ENCODE results near the gene SGTA.

Gene SGTA

GRCh38 chr19:2810141-2811091, 27.3 kb upstream of the SGTA start:
- FAIRE-seq (no peak), DNase-seq (ENCODE audit: extremely low spot score, insufficient read length, low read depth) (no peak)

DNA sequence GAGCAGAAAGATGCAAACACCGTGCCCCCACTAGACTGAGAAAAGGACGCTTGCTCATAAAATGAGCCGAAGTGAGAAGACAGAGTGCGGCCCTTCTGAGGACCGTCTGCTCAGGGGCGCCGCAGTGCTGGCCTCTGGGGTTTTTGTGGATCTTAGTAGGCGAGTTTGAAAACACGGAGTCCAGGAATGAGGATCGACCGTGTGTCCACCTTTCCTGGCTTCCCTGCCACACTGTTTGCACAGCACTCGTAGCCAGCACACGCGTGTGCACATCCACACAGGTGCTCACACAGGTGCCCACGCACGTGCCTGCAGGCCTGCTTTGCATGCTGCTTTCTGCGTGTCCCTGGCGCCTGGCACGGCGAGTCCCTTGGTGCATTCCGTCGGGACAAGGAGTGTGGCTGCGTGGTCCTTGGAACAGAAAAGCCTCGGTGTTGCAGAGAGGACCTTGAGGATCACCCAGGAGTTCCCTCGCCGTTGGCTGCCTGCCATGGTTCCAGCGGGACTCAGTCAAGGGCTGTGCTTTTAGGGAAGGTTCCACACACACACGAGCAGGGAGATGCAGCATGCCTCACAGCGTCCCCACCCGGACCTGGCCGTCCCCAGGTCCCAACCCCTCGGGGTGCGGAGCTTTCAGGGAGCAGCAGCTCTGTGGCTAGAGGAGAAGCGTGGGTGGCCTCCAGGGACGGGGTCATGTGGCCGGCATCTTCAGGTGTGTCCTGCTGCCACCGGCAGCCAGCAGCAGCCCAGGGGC, 26.5 kb upstream of the SGTA start:
- no peak for FAIRE-seq
- no peak for DNase-seq (ENCODE audit: extremely low spot score, insufficient read length, low read depth)

DNA sequence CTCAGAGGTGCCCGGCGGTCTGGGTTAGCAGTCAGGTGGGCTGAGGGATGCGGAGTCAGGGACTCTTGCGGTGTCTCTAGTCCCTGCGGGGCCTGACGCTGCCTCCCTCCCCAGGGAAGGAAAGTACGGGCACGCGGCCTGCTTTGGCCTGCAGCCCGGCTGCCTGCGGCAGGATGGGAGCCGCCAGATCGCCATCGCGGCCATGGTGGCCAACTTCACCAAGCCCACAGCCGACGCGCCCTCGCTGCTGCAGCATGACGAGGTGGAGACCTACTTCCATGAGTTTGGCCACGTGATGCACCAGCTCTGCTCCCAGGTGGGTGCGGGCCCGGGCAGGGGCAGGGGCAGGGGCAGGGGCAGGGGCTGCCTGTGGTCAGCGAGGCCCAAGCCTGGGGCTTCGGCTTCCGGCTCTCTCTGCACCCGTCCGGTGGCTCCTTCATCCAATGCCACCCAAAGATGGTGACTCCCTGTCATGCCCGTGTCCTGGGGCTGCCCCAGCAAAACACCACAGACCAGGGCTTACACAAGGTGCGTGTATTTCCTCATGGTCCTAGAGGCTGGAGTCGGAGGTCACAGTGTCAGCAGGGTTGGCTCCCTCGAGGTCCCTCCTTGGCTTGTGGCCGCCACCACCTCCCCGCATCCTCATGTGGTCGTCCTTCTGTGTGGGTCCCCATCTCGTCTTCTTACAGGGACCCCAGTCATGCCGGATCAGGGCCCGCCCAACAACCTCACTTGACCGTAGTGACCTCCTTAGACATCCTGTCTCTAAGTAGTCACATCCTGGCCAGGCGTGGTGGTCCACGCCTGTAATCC, 25.3 kb upstream of the SGTA start:
- DNase-seq (ENCODE audit: extremely low spot score, insufficient read length, low read depth) (no peak), FAIRE-seq (no peak)

GRCh38 chr19:2807379-2808128, 24.5 kb upstream of the SGTA start:
- FAIRE-seq, result no peak
- no peak for DNase-seq (ENCODE audit: extremely low spot score, insufficient read length, low read depth)

DNA sequence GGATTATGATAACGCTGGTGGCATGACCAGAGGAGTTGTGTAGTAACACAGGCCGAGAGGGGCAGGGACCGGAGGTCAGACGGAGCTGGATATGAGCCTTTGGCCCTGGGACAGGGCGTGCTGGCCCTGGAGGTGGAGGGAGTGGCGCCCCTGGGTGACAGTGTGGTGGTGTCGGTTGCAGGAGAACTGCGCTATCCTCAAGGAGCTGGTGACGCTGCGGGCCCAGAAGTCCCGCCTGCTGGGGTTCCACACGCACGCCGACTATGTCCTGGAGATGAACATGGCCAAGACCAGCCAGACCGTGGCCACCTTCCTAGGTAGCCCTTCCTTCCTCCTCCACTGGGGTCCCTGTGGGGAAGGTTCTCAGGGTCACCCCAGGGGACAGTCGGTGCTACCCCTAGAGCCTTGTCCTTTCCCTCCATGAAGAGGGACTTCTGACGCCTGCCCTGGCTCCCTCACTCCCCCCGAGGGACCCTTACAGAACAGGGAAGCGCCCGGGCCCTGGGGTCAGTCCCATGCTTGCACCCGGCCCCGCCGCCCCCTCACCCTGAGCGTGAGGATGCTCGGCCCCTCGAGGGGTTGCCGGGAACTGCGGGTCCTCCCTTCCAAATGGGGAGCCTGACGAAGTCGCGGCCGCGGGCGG, 23.8 kb upstream of the SGTA start:
- DNase-seq (ENCODE audit: extremely low spot score, insufficient read length, low read depth) (no peak), FAIRE-seq (no peak)

GRCh38 chr19:2805991-2806649, 23.0 kb upstream of the SGTA start:
- DNase-seq (ENCODE audit: extremely low spot score, insufficient read length, low read depth) (no peak), FAIRE-seq (no peak)

GRCh38 chr19:2805261-2805900, 22.3 kb upstream of the SGTA start:
- DNase-seq (ENCODE audit: extremely low spot score, insufficient read length, low read depth), result no peak
- FAIRE-seq, result no peak

- FAIRE-seq (no peak), DNase-seq (ENCODE audit: extremely low spot score, insufficient read length, low read depth) (no peak)
These were observed 21.3 kb upstream of the SGTA start for GRCh38 chr19:2804156-2805004.

DNA sequence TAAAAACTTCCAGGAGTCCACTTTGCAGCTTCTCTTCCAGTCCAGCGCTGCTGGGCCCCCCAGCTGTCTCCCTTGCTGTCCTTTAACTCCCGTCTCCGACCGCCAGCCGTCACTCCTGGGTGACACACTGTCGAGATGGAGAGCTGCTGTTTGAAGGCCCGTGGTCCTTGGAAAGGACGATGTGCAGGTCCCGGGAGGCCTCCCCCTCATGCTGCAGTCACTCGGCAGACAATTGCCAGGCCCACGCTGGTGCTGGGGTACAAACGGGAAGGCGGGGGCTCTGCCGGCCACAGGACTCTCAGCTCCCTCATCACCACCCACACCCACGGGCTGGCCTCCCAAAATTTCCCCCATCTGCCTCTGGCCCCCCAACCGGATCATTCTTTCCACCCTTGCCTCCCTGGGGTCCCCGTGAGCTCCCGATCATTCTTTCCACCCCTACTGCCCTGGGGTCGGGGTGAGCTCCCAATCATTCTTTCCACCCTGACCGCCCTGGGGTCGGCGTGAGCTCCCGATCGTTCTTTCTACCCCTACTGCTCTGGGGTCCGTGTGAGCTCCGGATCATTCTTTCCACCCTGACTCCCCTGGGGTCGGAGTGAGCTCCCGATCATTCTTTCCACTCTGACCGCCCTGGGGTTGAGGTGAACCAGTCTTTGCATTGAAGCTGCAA, 20.5 kb upstream of the SGTA start:
- FAIRE-seq, result no peak

GRCh38 chr19:2802826-2803225, 19.8 kb upstream of the SGTA start:
- DNase-seq (ENCODE audit: extremely low spot score, insufficient read length, low read depth) (no peak), FAIRE-seq (no peak)

More for the DNA sequence above, 20.5 kb upstream of the SGTA start:
- DNase-seq (ENCODE audit: extremely low spot score, insufficient read length, low read depth), result no peak

DNA sequence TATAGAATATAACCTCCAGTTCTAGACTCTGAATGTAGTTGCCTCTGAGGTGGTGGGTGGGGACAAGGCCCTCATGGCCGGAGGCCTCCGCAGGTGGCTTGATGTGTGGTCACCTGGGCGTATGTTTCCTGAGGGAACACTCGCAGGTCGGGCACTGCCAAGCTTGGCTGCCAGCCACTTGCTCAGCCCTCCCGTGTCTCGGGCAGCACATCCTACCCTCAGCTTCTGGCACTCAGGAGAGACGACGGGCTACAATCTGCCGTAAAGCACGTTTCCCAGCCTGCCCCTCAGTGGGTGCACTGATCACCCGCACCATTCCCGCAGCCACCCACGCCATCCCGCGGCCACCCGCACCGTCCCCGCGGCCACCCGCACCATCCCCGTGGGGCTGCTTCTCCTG, 17.4 kb upstream of the SGTA start:
- no peak for FAIRE-seq
- no peak for DNase-seq (ENCODE audit: extremely low spot score, insufficient read length, low read depth)

- FAIRE-seq (no peak), DNase-seq (ENCODE audit: extremely low spot score, insufficient read length, low read depth) (no peak)
These were observed 16.4 kb upstream of the SGTA start for GRCh38 chr19:2799273-2800020.

DNA sequence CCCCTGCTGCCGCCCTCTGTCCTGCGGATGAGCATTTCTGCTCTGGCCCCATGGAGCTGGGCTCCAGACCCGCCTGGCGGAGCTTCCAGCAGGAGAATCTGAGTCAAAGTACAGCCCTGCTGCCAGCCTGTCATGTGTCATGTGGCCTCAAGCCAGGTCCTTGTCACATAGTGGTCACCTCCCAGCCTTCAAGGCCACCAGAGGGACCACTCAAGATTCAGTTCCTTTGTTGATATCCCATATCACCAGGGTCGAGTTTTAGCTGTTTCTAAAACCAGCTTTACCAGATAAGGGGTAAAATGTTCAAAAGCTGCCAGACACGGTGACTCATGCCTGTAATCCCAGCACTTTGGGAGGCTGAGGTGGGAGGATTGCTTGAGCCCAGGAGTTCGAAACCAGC, 15.7 kb upstream of the SGTA start:
- DNase-seq (ENCODE audit: extremely low spot score, insufficient read length, low read depth) (no peak), FAIRE-seq (no peak)

DNA sequence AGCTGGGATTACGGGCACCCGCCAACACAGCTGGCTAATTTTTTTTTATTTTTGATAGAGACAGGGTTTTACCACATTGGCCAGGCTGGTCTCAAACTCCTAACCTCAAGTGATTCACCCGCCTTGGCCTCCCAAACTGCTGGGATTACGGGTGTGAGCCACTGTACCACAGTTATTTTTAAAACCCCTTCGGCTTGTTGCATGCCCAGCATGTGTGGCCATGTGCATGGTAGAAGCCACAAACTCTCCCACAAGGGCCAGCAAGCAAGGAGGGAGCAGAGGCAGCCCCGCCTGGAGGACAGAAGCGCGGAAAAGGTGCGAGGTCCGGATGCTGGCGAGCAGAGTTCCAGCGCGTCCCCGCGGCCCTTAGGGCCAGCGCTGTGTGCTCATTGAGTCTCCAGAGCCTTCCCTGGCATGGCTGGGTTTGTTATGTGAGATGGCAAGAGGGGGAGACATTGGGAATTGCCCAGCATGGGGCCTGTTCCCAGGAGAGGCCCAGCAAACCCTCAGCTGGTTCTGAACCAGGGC, 15.1 kb upstream of the SGTA start:
- FAIRE-seq, result no peak

DNA sequence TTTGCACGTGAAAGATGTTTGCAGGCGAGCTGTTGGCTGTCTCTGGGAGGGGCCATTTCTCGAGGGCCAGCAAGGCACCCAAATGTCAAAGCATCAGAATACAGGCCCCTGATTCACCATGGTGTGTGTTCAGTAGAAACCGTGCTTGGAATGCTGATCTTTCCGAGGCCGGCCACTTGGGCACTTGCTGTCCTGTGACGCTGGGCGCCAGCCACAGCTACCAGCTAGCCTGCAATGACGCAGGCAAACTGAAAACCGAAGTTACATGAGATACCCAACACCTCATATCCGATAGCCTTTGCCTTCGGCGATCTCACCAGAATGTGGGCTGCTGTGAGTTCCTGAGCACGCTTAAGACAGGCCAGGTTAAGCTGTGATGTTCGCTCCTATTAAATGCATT, 14.2 kb upstream of the SGTA start:
- DNase-seq (ENCODE audit: extremely low spot score, insufficient read length, low read depth) (no peak), FAIRE-seq (no peak)

More for the DNA sequence above, 15.1 kb upstream of the SGTA start:
- no peak for DNase-seq (ENCODE audit: extremely low spot score, insufficient read length, low read depth)
